ENCODE data around the gene PDXP.

PDXP gene

GRCh38 chr22:37709445-37709765, 50.9 kb downstream of the PDXP start:
- 92% methylated on average over 15 of the region's 15 CpGs for WGBS
- H3K36me3 ChIP-seq (ENCODE audit: insufficient read depth, low read length), result peaks cover 67% of the 10 kb centered on the region
- no peaks in the 10 kb centered on the region for H3K27me3 ChIP-seq (ENCODE audit: insufficient read depth, low read length)
- no peak overlapping the region for H3K9ac ChIP-seq (ENCODE audit: low read depth, low read length)
- no peak overlapping the region for H3K4me3 ChIP-seq (ENCODE audit: low read length)
- H3K27ac ChIP-seq (ENCODE audit: low read depth, low read length), result no peak overlapping the region
- H3K9me3 ChIP-seq (ENCODE audit: insufficient read depth, low read depth, low read length), result no peaks in the 10 kb centered on the region
- H3K4me1 ChIP-seq (ENCODE audit: insufficient read depth, low read length), result no peaks in the 10 kb centered on the region

- WGBS, result 93% methylated on average over 3 of the region's 3 CpGs
- no peak overlapping the region for H3K9ac ChIP-seq (ENCODE audit: low read depth, low read length)
- no peaks in the 10 kb centered on the region for H3K27me3 ChIP-seq (ENCODE audit: insufficient read depth, low read length)
- H3K4me3 ChIP-seq (ENCODE audit: low read length), result no peak overlapping the region
- no peaks in the 10 kb centered on the region for H3K4me1 ChIP-seq (ENCODE audit: insufficient read depth, low read length)
- H3K27ac ChIP-seq (ENCODE audit: low read depth, low read length), result no peak overlapping the region
- H3K9me3 ChIP-seq (ENCODE audit: insufficient read depth, low read depth, low read length), result no peaks in the 10 kb centered on the region
- peaks cover 59% of the 10 kb centered on the region for H3K36me3 ChIP-seq (ENCODE audit: insufficient read depth, low read length)
Measured at GRCh38 chr22:37710675-37711074, 52.2 kb downstream of the PDXP start.

GRCh38 chr22:37711490-37711889, 53.0 kb downstream of the PDXP start:
- Histone ChIP-seq H3K4me3 (ENCODE audit: low read length) (no peak overlapping the region), H3K9me3 (ENCODE audit: insufficient read depth, low read depth, low read length) (no peaks in the 10 kb centered on the region), H3K36me3 (ENCODE audit: insufficient read depth, low read length) (peaks cover 57% of the 10 kb centered on the region), H3K9ac (ENCODE audit: low read depth, low read length) (no peak overlapping the region), H3K27ac (ENCODE audit: low read depth, low read length) (no peak overlapping the region), H3K27me3 (ENCODE audit: insufficient read depth, low read length) (no peaks in the 10 kb centered on the region), H3K4me1 (ENCODE audit: insufficient read depth, low read length) (no peaks in the 10 kb centered on the region)
- WGBS, result 94% methylated on average over 8 of the region's 10 CpGs

GRCh38 chr22:37713761-37714160, 55.2 kb downstream of the PDXP start:
- H3K9ac ChIP-seq (ENCODE audit: low read depth, low read length), result no peak overlapping the region
- H3K4me1 ChIP-seq (ENCODE audit: insufficient read depth, low read length), result no peaks in the 10 kb centered on the region
- H3K27ac ChIP-seq (ENCODE audit: low read depth, low read length), result no peak overlapping the region
- no peak overlapping the region for H3K4me3 ChIP-seq (ENCODE audit: low read length)
- WGBS, result 96% methylated on average over 7 of the region's 7 CpGs
- peaks cover 58% of the 10 kb centered on the region for H3K36me3 ChIP-seq (ENCODE audit: insufficient read depth, low read length)
- no peaks in the 10 kb centered on the region for H3K27me3 ChIP-seq (ENCODE audit: insufficient read depth, low read length)
- no peaks in the 10 kb centered on the region for H3K9me3 ChIP-seq (ENCODE audit: insufficient read depth, low read depth, low read length)

- Histone ChIP-seq H3K9ac (ENCODE audit: low read depth, low read length) (no peak overlapping the region), H3K4me3 (ENCODE audit: low read length) (no peak overlapping the region), H3K4me1 (ENCODE audit: insufficient read depth, low read length) (no peaks in the 10 kb centered on the region), H3K36me3 (ENCODE audit: insufficient read depth, low read length) (peaks cover 54% of the 10 kb centered on the region), H3K9me3 (ENCODE audit: insufficient read depth, low read depth, low read length) (no peaks in the 10 kb centered on the region), H3K27me3 (ENCODE audit: insufficient read depth, low read length) (no peaks in the 10 kb centered on the region), H3K27ac (ENCODE audit: low read depth, low read length) (no peak overlapping the region)
- WGBS, result 98% methylated on average over 2 of the region's 2 CpGs
Measured at GRCh38 chr22:37714634-37715033, 56.1 kb downstream of the PDXP start.

- no peak overlapping the region for H3K9ac ChIP-seq (ENCODE audit: low read depth, low read length)
- no peak overlapping the region for H3K4me3 ChIP-seq (ENCODE audit: low read length)
- peaks cover 47% of the 10 kb centered on the region for H3K36me3 ChIP-seq (ENCODE audit: insufficient read depth, low read length)
- WGBS, result 90% methylated on average over 7 of the region's 7 CpGs
- no peaks in the 10 kb centered on the region for H3K27me3 ChIP-seq (ENCODE audit: insufficient read depth, low read length)
- no peaks in the 10 kb centered on the region for H3K9me3 ChIP-seq (ENCODE audit: insufficient read depth, low read depth, low read length)
- H3K4me1 ChIP-seq (ENCODE audit: insufficient read depth, low read length), result no peaks in the 10 kb centered on the region
- H3K27ac ChIP-seq (ENCODE audit: low read depth, low read length), result no peak overlapping the region
Measured at GRCh38 chr22:37715760-37716159, 57.2 kb downstream of the PDXP start.

Data from HUES64 (cell line).